HG03097 (cell line): ENCODE data around the gene VCAM1.
"Not testable (repeated sequence)": the region's sequence is repeated elsewhere in the genome, so short reads cannot be mapped to it uniquely, and the experiment has no call there.

ENCODE experiments used
- ATAC-seq: cut with Tn5 transposase; IDR thresholded peaks from one replicate; pipeline ENCODE4 v1.9.1; 2021; ENCODE audit not compliant: unreplicated experiment, low FRiP score

VCAM1 gene, protein sequence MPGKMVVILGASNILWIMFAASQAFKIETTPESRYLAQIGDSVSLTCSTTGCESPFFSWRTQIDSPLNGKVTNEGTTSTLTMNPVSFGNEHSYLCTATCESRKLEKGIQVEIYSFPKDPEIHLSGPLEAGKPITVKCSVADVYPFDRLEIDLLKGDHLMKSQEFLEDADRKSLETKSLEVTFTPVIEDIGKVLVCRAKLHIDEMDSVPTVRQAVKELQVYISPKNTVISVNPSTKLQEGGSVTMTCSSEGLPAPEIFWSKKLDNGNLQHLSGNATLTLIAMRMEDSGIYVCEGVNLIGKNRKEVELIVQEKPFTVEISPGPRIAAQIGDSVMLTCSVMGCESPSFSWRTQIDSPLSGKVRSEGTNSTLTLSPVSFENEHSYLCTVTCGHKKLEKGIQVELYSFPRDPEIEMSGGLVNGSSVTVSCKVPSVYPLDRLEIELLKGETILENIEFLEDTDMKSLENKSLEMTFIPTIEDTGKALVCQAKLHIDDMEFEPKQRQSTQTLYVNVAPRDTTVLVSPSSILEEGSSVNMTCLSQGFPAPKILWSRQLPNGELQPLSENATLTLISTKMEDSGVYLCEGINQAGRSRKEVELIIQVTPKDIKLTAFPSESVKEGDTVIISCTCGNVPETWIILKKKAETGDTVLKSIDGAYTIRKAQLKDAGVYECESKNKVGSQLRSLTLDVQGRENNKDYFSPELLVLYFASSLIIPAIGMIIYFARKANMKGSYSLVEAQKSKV

DNA sequence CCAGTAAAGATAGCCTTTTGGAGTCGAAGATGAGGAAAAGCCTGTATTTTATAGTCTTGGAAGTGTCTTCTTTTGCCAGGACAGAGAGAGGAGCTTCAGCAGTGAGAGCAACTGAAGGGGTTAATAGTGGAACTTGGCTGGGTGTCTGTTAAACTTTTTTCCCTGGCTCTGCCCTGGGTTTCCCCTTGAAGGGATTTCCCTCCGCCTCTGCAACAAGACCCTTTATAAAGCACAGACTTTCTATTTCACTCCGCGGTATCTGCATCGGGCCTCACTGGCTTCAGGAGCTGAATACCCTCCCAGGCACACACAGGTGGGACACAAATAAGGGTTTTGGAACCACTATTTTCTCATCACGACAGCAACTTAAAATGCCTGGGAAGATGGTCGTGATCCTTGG is at the start of gene VCAM1:
Gene VCAM1 (plus strand): TSS at position 253 of the 400 bp plus-strand sequence. CDS start 119 bp downstream, at position 372.
- no peak for ATAC-seq

DNA sequence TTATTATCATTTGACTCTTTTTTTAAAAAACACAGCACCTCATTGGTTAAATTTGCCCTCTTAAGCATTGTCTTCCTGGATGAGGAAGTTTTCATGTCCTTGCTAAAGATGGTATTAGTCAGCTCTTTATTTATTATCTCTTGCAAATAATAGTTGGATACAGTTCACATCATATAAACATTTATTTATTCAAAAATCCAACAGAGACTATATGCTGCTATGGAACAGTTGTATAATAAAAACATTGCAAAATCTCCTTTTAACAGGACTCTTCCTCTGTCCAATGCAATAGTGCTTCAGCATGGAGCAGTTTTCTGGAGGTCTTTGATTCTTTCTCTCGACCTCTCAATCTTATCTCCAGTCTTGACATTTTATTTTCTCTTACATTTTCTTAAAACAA is 49.5 kb upstream of the VCAM1 start:
- ATAC-seq = no peak

DNA sequence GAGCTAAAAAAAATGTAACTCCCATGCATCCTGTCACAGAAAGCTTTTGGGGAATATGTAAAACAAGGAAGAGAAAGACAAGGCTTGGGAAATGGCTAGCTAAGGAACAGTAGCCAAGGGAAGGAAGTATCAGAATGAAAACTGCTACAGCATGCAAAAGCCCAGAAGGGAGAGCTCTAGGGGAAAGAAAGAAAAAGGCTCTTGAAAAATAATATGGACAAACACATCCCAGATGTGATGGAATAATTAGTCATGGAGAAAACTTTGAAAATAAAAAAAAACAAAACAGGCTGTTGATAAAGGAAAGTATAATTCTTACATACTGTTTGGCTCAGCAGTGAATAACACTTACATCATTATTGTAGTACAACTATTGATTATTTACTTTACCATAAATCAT is 47.9 kb upstream of the VCAM1 start:
- no peak for ATAC-seq

DNA sequence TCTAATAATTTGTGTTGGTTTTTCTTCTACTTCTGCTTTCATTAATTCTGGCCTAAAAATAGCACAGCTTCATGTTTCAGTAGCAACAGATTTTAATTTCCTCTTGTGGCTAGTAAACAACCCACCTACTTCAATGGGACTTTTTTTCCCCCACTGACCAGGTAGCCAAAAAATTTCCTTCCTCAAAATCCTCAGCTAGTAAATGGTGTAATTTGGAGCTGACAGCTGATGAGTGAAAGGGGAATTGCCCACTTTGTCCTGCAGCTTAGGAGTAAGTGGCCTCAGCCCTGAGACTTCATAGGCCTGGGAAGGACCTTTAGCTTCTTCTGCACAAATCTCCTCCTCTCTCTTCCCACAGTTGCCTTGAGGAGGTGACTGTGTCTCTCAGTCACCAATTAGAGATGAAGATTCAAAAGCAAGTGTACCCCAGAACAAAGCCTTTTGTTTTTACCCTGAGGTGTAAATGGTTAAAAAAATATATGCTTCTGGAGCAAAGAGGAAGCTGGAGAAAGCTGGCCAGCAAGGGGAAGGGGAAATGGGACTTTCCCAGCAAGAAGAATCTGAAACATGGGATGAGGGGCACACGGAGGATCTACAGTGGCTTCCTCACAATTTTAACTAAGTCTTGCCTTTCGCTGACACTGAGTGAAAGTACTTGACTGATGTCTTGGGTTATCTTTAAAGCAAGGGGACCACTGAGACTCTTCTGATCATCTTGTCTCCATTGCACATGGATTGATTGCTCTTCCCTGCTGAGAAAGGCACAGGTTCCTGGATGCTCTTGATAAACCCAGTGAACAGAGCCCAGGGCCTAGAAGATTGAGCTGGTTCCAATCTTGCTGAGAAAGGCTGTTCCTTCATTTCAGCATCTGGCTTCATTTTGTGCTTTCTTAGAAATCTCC is 35.8 kb upstream of the VCAM1 start:
- no peak for ATAC-seq

DNA sequence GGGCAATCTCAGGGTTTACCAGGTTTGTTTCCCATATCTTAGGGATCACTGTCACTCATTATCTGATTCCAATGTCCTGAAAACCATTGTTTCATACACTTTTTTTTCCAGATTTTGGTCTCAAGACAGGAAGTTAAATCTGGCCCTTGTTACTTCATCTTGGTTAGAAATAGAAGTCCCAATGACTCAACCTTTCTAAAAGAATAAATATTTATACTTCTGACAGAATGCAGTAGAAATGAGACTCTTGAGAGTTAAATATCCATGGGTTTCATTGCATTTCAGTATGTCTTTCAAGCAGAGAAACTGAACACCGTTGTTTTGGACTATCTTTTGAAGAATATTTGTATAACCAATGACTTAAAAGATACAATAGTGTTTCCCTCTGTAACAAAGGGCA is 19.8 kb upstream of the VCAM1 start:
- no peak for ATAC-seq

DNA sequence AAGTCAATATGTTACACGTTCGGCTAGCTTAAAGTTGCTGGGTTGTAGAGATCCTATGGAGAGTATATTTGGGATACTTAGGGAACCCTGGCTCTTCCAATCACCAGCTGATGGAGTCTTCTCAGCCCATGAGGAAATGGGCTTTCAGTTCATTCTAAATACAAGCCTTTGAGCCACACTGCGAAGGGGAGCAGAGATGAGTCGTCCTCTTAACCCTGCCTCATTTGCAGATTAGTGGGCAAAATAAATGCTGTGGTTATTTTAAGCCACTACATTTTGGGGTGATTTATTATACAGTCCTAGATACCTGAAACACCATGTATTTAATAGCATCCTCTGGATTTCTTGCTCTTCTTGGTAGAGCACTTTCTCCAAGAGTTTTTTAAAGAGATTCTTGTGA is 19.0 kb upstream of the VCAM1 start:
- no peak for ATAC-seq

DNA sequence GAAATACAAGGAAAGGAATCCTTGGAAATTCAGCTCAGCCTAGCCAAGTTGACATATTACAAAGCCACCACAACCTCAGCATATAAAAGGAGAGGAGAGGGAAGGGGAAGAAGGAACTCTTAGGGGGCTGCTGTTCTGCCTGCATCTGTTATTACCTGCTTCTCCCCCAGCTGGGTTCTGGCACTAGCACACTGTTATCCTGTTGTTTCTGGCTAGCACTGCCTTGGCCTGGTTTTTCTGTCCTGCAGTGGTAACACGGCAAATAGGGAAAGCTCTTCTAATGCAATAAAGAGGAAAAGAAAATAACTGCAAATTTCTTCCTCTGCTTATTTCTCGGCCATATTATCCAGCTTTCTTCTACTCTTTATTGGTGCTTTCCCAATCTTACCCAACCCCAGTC is 16.5 kb upstream of the VCAM1 start:
- ATAC-seq = no peak

DNA sequence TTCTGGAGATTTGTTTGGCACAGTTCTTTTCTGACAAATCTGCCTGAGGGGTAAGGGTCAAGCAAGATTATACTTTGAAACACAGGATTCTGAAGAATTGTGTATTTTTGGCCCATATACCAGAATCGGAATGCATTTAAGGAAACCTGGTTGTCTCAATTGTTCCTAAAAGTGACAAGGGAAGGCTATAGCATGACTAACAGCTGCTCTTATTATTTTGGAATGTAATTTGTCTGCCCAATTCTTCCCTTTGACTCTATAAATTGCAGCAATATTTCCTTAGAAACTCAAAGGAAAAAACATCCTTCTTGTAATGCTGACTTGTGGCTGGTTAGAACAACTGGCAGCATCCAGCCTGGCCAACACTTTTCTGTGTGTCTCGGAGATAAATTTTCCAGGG is 15.8 kb upstream of the VCAM1 start:
- ATAC-seq = no peak

DNA sequence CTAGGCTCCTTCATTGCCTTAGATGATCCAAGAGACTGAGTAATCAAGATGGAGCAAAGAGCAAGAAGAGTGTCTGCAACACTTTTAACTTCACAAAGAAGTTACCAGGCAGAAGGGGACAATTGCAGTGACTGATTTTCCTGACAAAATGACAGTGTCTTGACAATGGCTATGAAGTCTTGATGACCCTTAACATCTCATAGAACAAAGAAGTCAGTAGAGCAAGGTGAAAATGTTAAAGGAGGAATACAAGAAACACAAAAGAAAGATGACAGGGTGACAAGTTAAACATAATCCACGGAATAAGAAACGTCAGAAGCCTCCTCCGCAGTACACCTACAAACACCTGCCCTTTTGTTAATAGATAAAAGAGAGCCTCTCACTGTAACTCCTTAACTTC is 15.1 kb upstream of the VCAM1 start:
- ATAC-seq = no peak

DNA sequence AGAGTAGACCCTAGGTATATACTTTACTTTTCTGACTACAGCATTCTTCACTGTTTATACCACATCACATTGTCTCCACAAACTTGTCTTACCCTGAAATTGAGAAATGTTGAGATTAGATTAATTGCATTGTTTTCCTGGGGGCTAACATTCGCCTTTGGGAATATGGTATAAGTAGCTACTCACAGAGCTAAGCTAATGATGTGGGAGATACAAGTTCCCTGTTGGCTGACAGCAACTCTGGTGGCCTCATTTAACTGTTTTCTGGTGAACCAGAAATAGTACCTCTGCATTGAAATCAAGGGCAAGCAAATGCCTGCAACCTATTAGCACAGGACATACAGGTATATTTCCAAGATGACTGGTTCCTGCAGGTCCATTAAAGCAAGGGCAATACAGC is 13.2 kb upstream of the VCAM1 start:
- ATAC-seq = no peak

DNA sequence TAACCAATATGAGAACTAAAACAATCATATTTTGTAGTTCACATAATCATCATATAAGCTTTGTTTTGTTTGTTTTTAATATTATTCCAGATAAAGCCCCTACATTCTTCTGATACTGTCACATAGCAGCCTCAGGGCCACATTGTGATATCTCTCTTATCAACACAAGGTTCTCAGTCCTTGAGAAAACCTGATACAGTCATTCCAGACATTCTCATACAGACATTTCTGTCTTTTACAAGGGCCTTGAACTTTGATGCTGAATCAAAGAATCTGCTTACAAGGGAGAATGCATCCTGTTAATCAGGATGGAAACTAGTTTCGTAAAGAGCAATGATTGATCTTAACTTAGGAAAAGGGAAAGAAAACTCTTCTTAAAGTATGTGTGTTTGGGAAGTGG is 12.7 kb upstream of the VCAM1 start:
- no peak for ATAC-seq

DNA sequence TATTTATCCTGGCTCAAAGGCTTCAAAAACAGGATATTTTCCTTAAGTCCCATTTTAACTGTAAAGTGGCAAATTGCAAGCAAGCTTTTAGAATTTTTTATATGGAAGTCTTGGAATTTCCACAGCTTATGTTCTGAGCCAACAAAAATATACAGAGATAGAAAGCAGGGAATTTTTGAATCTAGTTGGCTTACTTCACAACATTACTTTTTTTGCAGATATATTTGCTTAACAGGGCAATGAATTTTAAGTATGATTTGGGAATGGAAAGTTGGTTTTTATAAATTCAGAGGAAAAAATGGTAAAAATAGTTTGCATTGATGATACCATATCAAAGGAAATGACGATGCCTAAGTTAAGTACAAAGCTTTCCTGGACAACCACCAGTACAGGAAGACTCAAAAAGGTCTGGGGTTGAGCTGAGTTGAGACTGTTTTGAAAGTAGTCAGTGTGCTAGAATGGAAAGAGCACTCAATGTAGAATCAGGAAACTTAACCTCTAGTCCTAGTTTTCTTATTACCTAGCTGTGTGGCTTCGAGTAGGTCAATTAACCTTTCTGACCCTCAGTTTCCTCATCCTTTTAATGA is 11.0 kb upstream of the VCAM1 start:
- ATAC-seq = no peak

DNA sequence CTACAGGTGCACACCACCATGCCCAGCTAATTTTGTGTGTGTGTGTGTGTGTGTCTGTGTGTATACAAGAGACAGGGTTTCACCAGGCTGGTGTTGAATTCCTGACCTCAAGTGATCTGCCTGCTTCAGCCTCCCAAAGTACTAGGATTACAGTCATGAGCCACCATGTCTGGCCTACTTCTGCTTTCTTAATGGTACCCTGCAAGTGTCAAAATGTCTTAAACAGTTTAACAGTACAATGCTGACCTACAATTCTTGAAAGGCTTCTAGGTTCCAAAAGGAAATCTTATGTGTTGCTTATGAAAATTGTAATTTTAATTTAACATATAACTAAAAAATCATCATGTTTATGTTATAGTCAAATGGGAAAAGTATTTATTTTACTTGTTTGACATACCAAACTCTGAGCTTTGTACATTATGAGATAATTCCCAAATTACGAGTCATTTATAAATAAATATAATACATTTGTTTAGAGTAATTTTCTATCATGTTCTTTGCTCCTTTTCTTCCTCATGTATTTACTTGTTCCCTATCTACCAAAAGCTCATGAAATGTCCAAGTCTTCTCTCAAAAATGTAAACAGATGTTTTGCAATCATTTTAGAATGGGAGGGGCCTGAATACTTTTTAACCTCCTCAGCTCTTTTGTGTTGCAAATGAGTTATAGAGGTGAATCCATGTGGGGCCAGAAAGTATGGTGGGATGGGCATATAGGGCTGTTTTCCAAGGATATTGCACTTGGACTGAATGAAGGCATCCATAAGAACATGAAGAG is 8.4 kb upstream of the VCAM1 start:
- ATAC-seq = no peak

DNA sequence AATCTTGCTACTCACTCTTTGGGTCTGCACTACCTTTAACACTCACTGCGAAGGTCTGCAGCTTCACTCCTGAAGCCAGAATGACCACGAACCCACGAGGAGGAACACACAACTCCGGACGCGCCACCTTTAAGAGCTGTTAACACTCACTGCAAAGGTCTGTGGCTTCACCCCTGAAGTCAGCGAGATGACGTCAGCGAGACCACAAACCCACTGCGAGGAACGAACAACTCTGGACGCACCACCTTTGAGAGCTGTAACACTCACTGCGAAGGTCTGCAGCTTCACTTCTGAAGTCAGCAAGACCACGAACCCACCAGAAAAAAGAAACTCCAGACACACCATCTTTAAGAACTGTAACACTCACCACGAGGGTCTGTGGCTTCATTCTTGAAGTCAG is 6.5 kb upstream of the VCAM1 start:
- ATAC-seq = not testable (repeated sequence)

DNA sequence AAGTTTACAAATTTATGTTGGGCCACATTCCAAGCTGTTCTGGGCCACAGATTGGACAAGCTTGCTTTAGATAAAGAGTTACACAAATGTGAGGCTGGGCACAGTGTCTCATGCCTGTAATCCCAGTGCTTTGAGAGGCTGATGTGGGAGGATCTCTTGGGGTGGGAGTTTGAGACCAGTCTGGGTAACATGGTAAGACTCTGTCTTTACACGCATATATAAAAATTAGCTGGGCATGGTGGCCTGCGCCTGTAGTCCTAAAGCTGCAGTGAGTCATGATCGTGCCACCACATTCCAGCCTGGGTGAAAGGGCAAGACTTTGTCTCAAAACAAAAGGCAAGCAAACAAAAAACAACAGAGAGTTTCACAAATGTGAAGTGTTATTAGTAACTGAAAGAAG is 5.9 kb upstream of the VCAM1 start:
- no peak for ATAC-seq

DNA sequence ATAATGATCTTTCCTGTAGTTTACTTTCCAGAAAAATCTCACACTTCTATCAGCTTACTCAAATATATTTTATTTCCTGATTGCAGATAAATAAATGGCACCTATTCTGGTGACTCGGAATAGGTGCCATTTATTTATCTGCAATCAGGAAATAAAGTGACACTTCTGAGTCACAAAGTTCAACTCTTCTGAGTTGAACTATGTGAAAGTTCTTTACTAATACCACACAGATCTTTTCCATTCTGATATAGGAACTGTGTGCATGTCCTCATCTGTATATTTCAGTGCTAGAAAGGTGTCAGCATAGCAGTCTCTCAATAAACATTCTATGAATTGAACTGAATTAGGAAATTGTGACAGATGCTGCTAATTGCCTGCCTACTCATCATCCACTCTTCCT is 4.9 kb upstream of the VCAM1 start:
- no peak for ATAC-seq

DNA sequence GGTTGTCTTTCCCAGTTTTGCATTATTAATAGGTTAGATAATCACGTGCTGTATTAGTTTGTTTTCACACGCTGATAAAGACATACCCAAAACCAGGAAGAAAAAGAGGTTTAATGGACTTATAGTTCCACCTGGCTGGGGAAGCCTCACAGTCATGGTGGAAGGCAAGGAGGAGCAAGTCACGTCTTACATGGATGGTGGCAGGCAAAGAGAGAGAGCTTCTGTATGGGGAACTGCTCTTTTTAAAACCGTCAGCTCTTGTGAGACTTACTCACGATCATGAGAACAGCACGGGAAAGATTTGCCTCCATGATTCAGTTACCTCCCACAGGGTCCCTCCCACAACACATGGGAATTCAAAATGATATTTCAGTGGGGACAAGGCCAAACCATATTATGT is 2.3 kb upstream of the VCAM1 start:
- no peak for ATAC-seq

DNA sequence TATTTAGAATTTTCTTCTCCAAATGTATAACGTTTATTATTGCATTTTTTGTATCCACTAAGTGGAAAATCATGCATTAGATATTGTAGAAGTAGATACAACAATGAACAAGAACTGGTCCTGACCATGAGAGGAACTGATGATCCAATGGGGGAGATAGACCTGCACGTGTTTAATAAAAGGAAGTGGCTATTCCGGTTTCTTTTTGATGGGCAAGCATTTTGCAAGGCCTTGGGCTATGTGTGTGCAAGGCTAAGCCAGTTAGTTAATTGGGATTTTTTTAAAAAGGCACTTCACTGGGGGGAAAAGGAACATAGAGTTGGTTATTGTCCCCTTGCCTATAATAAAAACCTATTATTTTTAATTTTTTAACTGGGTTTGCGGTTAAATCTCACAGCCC is 961 bp upstream of the VCAM1 start:
- ATAC-seq = no peak

DNA sequence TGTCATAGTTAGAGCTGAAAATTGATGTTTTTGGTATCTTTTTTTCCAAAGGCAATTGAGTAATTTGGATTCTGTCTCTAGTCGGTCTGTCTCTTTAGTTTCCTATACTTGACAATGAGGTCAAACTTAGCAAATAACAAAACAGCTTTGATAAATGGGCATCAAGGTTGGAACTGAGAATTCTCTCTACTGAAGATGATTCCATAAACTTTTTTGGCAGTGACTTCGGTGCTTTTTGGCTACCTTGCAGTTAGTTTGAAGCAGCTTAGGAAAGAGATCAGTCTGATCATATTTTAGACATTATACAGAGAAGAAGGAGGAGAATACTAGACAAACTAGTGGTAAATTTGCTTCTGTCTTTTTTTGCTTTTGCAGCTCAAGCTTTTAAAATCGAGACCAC is 559 bp downstream of the VCAM1 start:
- ATAC-seq = no peak

DNA sequence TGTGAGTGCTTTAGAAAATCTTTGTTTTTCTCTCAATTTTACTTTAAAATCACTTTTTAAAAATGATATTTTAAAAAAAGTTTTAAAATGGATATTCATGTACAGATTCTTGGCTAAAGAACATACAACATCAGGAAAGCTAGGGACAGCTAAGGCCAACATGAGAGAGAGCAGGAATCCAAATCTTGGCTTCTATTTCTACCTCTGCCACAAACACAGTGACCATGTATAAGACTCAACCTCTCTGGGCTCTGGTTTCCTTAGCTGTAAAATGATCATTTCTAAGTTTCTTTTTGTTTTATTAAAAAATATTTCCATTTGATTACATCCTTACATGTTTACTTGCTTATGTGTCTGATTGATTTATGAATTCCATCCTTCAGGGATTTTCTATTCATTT is 1.2 kb downstream of the VCAM1 start:
- ATAC-seq = no peak
